Right cardiac atrium (tissue), 5 donors: ENCODE results near the gene SFTA2. TPM values are rescaled to one million over a fixed set of nuclear protein-coding genes. Genes with fewer than 3 reads are reported as not detected.
"Not testable (repeated sequence)": the region's sequence is repeated elsewhere in the genome, so short reads cannot be mapped to it uniquely, and the experiment has no call there.

Source experiments
- ATAC-seq, 2 donors: fragments of 200-7000 bp; cut with Tn5 transposase; one replicate each; pipeline versions ENCODE4 v1.8.0 to v1.9.1; 2020; ENCODE audit warnings: moderate library complexity in 2 of 2, mild to moderate bottlenecking in 1 of 2
- DNase-seq, 3 donors: peaks; one replicate each; pipeline ENCODE4 v3.0.0-alpha.2; 2020
- H3K27ac ChIP-seq: one replicate; pipeline ENCODE4 v1.5.1; 2013; ENCODE audit warnings: mild to moderate bottlenecking, low read length, control low read depth, moderate library complexity
- H3K27me3 ChIP-seq: one replicate; pipeline ENCODE4 v1.6.1; 2013; ENCODE audit not compliant: control insufficient read depth, insufficient read depth
- H3K4me1 ChIP-seq: one replicate; pipeline ENCODE4 v1.6.1; 2013; ENCODE audit warnings: low read length; ENCODE audit not compliant: control insufficient read depth, insufficient read depth
- H3K4me3 ChIP-seq: one replicate; pipeline ENCODE4 v1.5.1; 2013; ENCODE audit warnings: low read length, control low read depth
- H3K9me3 ChIP-seq: one replicate; pipeline ENCODE4 v1.6.1; 2013; ENCODE audit warnings: low read length; ENCODE audit not compliant: control insufficient read depth
- WGBS: extraction: QIAGEN DNeasy Blood & Tissue Kit; methylation state at CpG from one replicate; pipeline ENCODE4 v1.1.7; 2013; 5-methylcytosine and 5-hydroxymethylcytosine counted together
- intact Hi-C, 4 donors: fragments of 100-400 bp; cut with DNase I; formaldehyde crosslinking; loops; one replicate each; pipeline versions ENCODE4 v1.11.0 to v1.14.0; 2022 to 2023
- polyA plus RNA-seq: library from polyadenylated mRNA; stranded (reverse); fragments of 200-250 nt; gene quantifications from one replicate; pipeline ENCODE4 v1.2.3, GENCODE V29; 2013
- total RNA-seq, 4 donors: library from RNA; stranded (reverse); fragmentation: NEBNext Ultra II Directional; extraction: Animal tissue kit (Norgen Biotek cat#: 25700); gene quantifications; one replicate each; pipeline ENCODE4 v1.2.1, GENCODE V29; 2021
- donor health status: healthy with polysubstance abuse.
- donor health status: DM: no; HTN: yes; CAD: no.
- donor health status: DM: no; HTN: no; CAD: no.
- donor health status: DM: no; HTN: yes; CAD: no; lungs with severe emphysema.
- donor health status: DM: yes; HTN: yes; CAD: no.

The SFTA2 gene
- total and polyA plus RNA-seq, 5 donors: 0.45 TPM; not detected in 4

GRCh38 chr6:30942338-30943060 is 10.5 kb upstream of the SFTA2 start:
- no peak overlapping the region for H3K4me3 ChIP-seq
- peaks cover 5% of the 10 kb centered on the region for H3K4me1 ChIP-seq
- no peak overlapping the region for H3K27ac ChIP-seq
- no peaks in the 10 kb centered on the region for H3K27me3 ChIP-seq
- WGBS: 12% methylated on average over 15 of the region's 15 CpGs
- ATAC-seq: peak; percentile 81 to 91
- no peaks in the 10 kb centered on the region for H3K9me3 ChIP-seq
- DNase-seq: peak; percentile 83 to 88 (median 85)
- intact Hi-C loops: no loop called here

- ATAC-seq (no peak), DNase-seq (no peak)
- Histone ChIP-seq H3K4me3 (no peak within 1 kb of the TSS), H3K27me3 (no peaks in the 10 kb centered on the region), H3K4me1 (peaks cover 5% of the 10 kb centered on the region), H3K9me3 (no peaks in the 10 kb centered on the region), H3K27ac (no peak within 1 kb of the TSS)
- intact Hi-C loops: no loop called here
- 60% methylated on average over 16 of the region's 16 CpGs for WGBS
Observed at GRCh38 chr6:30940361-30940986, 8.5 kb upstream of the SFTA2 start, which contains the start of gene MUCL3. Gene MUCL3, plus strand, starts transcription at chr6:30940973. Its CDS starts 27 bp downstream, at chr6:30941000.

- WGBS: 60% methylated on average over 3 of the region's 3 CpGs
- H3K27me3 ChIP-seq: no peaks in the 10 kb centered on the region
- DNase-seq (no peak), ATAC-seq (no peak)
- H3K4me1 ChIP-seq: peaks cover 5% of the 10 kb centered on the region
- no peaks in the 10 kb centered on the region for H3K9me3 ChIP-seq
- no peak overlapping the region for H3K4me3 ChIP-seq
- intact Hi-C loops: no loop called here
- no peak overlapping the region for H3K27ac ChIP-seq
Observed at GRCh38 chr6:30939473-30939872, 7.5 kb upstream of the SFTA2 start.

- intact Hi-C loops: no loop called here
- Histone ChIP-seq H3K4me1 (peaks cover 5% of the 10 kb centered on the region), H3K4me3 (no peak overlapping the region), H3K27me3 (no peaks in the 10 kb centered on the region), H3K27ac (no peak overlapping the region), H3K9me3 (no peaks in the 10 kb centered on the region)
- no peak for ATAC-seq
- WGBS: 73% methylated on average over 4 of the region's 4 CpGs
- no peak for DNase-seq
Observed at GRCh38 chr6:30938730-30939129, 6.8 kb upstream of the SFTA2 start.

- no peak for ATAC-seq
- H3K27ac ChIP-seq: no peak overlapping the region
- intact Hi-C loops: no loop called here
- H3K4me3 ChIP-seq: no peak overlapping the region
- DNase-seq: no peak
- WGBS: 73% methylated on average over 6 of the region's 6 CpGs
- H3K4me1 ChIP-seq: no peaks in the 10 kb centered on the region
- no peaks in the 10 kb centered on the region for H3K9me3 ChIP-seq
- H3K27me3 ChIP-seq: no peaks in the 10 kb centered on the region
Observed at GRCh38 chr6:30937265-30937664, 5.3 kb upstream of the SFTA2 start.

- DNase-seq (no peak), ATAC-seq (no peak)
- Histone ChIP-seq H3K4me1 (no peaks in the 10 kb centered on the region), H3K27ac (no peak overlapping the region), H3K4me3 (no peak overlapping the region), H3K27me3 (no peaks in the 10 kb centered on the region), H3K9me3 (no peaks in the 10 kb centered on the region)
- 27% methylated on average over 3 of the region's 3 CpGs for WGBS
- intact Hi-C loops: no loop called here
Observed at GRCh38 chr6:30935018-30935417, 3.0 kb upstream of the SFTA2 start.

- DNase-seq (no peak), ATAC-seq (no peak)
- intact Hi-C loops: no loop called here
- 75% methylated on average over 6 of the region's 6 CpGs for WGBS
- no peak overlapping the region for H3K27ac ChIP-seq
- H3K9me3 ChIP-seq: no peaks in the 10 kb centered on the region
- H3K27me3 ChIP-seq: no peaks in the 10 kb centered on the region
- H3K4me1 ChIP-seq: no peaks in the 10 kb centered on the region
- no peak overlapping the region for H3K4me3 ChIP-seq
Observed at GRCh38 chr6:30932665-30933365, 845 bp upstream of the SFTA2 start.

- intact Hi-C loops: no loop called here
- Histone ChIP-seq H3K4me3 (no peak overlapping the region), H3K27me3 (no peaks in the 10 kb centered on the region), H3K4me1 (no peaks in the 10 kb centered on the region), H3K27ac (no peak overlapping the region), H3K9me3 (no peaks in the 10 kb centered on the region)
- 63% methylated on average over 8 of the region's 8 CpGs for WGBS
- ATAC-seq: no peak
- no peak for DNase-seq
Observed at GRCh38 chr6:30931272-30931671, 698 bp downstream of the SFTA2 start.

GRCh38 chr6:30930506-30930905 is 1.5 kb downstream of the SFTA2 start:
- no peak overlapping the region for H3K4me3 ChIP-seq
- 91% methylated on average over 4 of the region's 4 CpGs for WGBS
- H3K27me3 ChIP-seq: no peaks in the 10 kb centered on the region
- H3K4me1 ChIP-seq: no peaks in the 10 kb centered on the region
- H3K9me3 ChIP-seq: no peaks in the 10 kb centered on the region
- H3K27ac ChIP-seq: no peak overlapping the region
- ATAC-seq: no peak
- no peak for DNase-seq
- intact Hi-C loops: no loop called here

- Histone ChIP-seq H3K27me3 (no peaks in the 10 kb centered on the region), H3K4me3 (no peak overlapping the region), H3K9me3 (no peaks in the 10 kb centered on the region), H3K4me1 (no peaks in the 10 kb centered on the region), H3K27ac (no peak overlapping the region)
- DNase-seq (no peak), ATAC-seq (no peak)
- WGBS: 98% methylated on average over 3 of the region's 3 CpGs
- intact Hi-C loops: no loop called here
Observed at GRCh38 chr6:30928677-30929076, 3.3 kb downstream of the SFTA2 start.

- intact Hi-C loops, H3K4me3 ChIP-seq, H3K27ac ChIP-seq, ATAC-seq, DNase-seq, H3K4me1 ChIP-seq, H3K9me3 ChIP-seq, H3K27me3 ChIP-seq: not testable (repeated sequence)
- WGBS: 95% methylated on average over 3 of the region's 3 CpGs
Observed at GRCh38 chr6:30927080-30927479, 4.9 kb downstream of the SFTA2 start.
